Measurements from ENCODE around the gene LAIR2. TPM values are rescaled to one million over a fixed set of nuclear protein-coding genes. Genes with fewer than 3 reads are reported as not detected.

The LAIR2 gene
- polyA plus RNA-seq, 3 donors, result 0.38 TPM; not detected in 2

GRCh38 chr19:54556194-54556593 lies 53.6 kb downstream of the LAIR2 start:
- peaks cover 12% of the 10 kb centered on the region in 2 donors for H3K4me1 ChIP-seq (ENCODE audit: control insufficient read depth in 1 of 2, insufficient read depth in 2 of 2, low read length in 2 of 2)
- no peak overlapping the region for H3K4me3 ChIP-seq (replicated peaks in 1 of 3; ENCODE audit: low read depth in 2 of 3, low read length in 3 of 3)
- H3K27ac ChIP-seq (ENCODE audit: low read depth in 1 of 2, low read length in 2 of 2), result no peak overlapping the region
- H3K27me3 ChIP-seq (ENCODE audit: control insufficient read depth in 2 of 2, insufficient read depth in 2 of 2, low read length in 2 of 2), result no peaks in the 10 kb centered on the region
- H3K36me3 ChIP-seq (replicated peaks in 1 of 2; ENCODE audit: control insufficient read depth in 1 of 2, insufficient read depth in 2 of 2, low read length in 2 of 2), result no peaks in the 10 kb centered on the region
- Mint-ChIP-seq H3K4me1 (peaks cover 10% of the 10 kb centered on the region), H3K9me3 (no peaks in the 10 kb centered on the region), H3K36me3 (no peaks in the 10 kb centered on the region), H3K4me3 (no peak overlapping the region), H3K27ac (no peak overlapping the region), H3K27me3 (ENCODE audit: low read depth in 3 of 3) (peaks cover 7 to 15% (median 12%) of the 10 kb centered on the region in 3 donors)
- no peak for DNase-seq
- no CpG with 5 or more reads among the region's 1 CpG for WGBS (ENCODE audit: insufficient coverage)
- H3K9me3 ChIP-seq (replicated peaks in 1 of 2; ENCODE audit: control insufficient read depth in 1 of 2, insufficient read depth in 1 of 2, low read length in 2 of 2), result no peaks in the 10 kb centered on the region
- H2AFZ ChIP-seq (ENCODE audit: insufficient read depth, low read depth, low read length, poor library complexity, severe bottlenecking), result no peak overlapping the region
- H3K9ac ChIP-seq (ENCODE audit: insufficient read depth, low read length, poor library complexity, severe bottlenecking), result no peak overlapping the region
- no peaks in the 10 kb centered on the region for H4K20me1 ChIP-seq (ENCODE audit: insufficient read depth, low read length)
- intact Hi-C loops (cut with micrococcal nuclease), result no loop called here
- TF ChIP-seq CTCF (IDR thresholded peaks at IDR 0.05), result no peak
- no peak overlapping the region for H3K4me2 ChIP-seq (replicated peaks; ENCODE audit: extremely low read depth, low read length, poor library complexity, severe bottlenecking)
- H3K79me2 ChIP-seq (ENCODE audit: insufficient read depth, low read length), result no peaks in the 10 kb centered on the region

DNA sequence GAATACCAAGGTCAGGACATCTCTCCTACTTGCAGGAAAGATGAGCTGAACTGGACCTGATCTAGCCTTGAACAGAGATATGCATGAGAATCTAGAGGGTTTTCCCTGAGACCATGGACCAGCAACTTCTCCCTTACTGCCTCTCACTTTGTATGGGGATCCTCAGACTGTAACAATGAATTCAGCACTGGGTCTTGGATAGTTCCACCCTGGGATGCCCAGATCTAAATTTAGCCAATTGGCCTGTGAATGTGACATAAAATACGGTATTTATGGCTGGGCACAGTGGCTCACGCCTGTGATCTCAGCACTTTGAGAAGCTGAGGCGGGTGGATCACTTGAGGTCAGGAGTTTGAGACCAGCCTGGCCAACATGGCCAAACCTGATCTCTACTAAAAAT lies 55.7 kb downstream of the LAIR2 start:
- Histone ChIP-seq H4K20me1 (ENCODE audit: insufficient read depth, low read length) (no peaks in the 10 kb centered on the region), H3K79me2 (ENCODE audit: insufficient read depth, low read length) (no peaks in the 10 kb centered on the region), H3K9ac (ENCODE audit: insufficient read depth, low read length, poor library complexity, severe bottlenecking) (no peak overlapping the region), H3K27me3 (ENCODE audit: control insufficient read depth in 2 of 2, insufficient read depth in 2 of 2, low read length in 2 of 2) (no peaks in the 10 kb centered on the region), H3K4me3 (replicated peaks in 1 of 3; ENCODE audit: low read depth in 2 of 3, low read length in 3 of 3) (no peak overlapping the region), H3K4me2 (replicated peaks; ENCODE audit: extremely low read depth, low read length, poor library complexity, severe bottlenecking) (no peak overlapping the region), H3K36me3 (replicated peaks in 1 of 2; ENCODE audit: control insufficient read depth in 1 of 2, insufficient read depth in 2 of 2, low read length in 2 of 2) (no peaks in the 10 kb centered on the region), H2AFZ (ENCODE audit: insufficient read depth, low read depth, low read length, poor library complexity, severe bottlenecking) (no peak overlapping the region), H3K27ac (ENCODE audit: low read depth in 1 of 2, low read length in 2 of 2) (no peak overlapping the region), H3K9me3 (replicated peaks in 1 of 2; ENCODE audit: control insufficient read depth in 1 of 2, insufficient read depth in 1 of 2, low read length in 2 of 2) (no peaks in the 10 kb centered on the region), H3K4me1 (ENCODE audit: control insufficient read depth in 1 of 2, insufficient read depth in 2 of 2, low read length in 2 of 2) (no peaks in the 10 kb centered on the region)
- Mint-ChIP-seq H3K36me3 (no peaks in the 10 kb centered on the region), H3K27me3 (ENCODE audit: low read depth in 3 of 3) (peaks cover 8 to 11% (median 10%) of the 10 kb centered on the region in 3 donors), H3K4me3 (no peak overlapping the region), H3K4me1 (no peaks in the 10 kb centered on the region), H3K27ac (no peak overlapping the region), H3K9me3 (no peaks in the 10 kb centered on the region)
- WGBS (ENCODE audit: insufficient coverage), result no CpG with 5 or more reads among the region's 3 CpGs
- TF ChIP-seq CTCF (IDR thresholded peaks at IDR 0.05), result no peak
- DNase-seq, result no peak
- intact Hi-C loops (cut with micrococcal nuclease), result no loop called here

Small RNA genes lying within 50 kb of the gene (small RNA-seq; reads per million reads assigned to genes)
- not detected for gene AC245036.2 (ENCODE audit: insufficient read length, low read depth)

Other genes with a start within 250 kb of the LAIR2 start
- 1 to 10 TPM in 1 of 3 donors, under 1 TPM in 2; 0.14 to 1.1 (median 0.17) TPM for gene LILRB5, start 245.6 kb upstream of the LAIR2 start, polyA plus RNA-seq
- gene LILRB2, start 221.7 kb upstream of the LAIR2 start, polyA plus RNA-seq, result 100 to 1,000 TPM; 111 to 574 (median 172) TPM
- gene LILRA5, start 189.7 kb upstream of the LAIR2 start, polyA plus RNA-seq, result 100 to 1,000 TPM; 348 to 580 (median 516) TPM
- gene LILRA4, start 163.7 kb upstream of the LAIR2 start, polyA plus RNA-seq, result 1 to 10 TPM in 2 of 3 donors, under 1 TPM in 1; 0.07 to 3.4 (median 2.2) TPM
- gene LAIR1, start 137.9 kb upstream of the LAIR2 start, polyA plus RNA-seq, result 100 to 1,000 TPM in 1 of 3 donors, 10 to 100 TPM in 2; 48.0 to 202 (median 73.8) TPM
- not detected for gene TTYH1, start 87.4 kb upstream of the LAIR2 start, polyA plus RNA-seq
- 100 to 1,000 TPM in 1 of 3 donors, 1 to 10 TPM in 2; 3.6 to 341 (median 5.8) TPM for gene LENG8, start 53.6 kb upstream of the LAIR2 start, polyA plus RNA-seq
- gene LENG9, start 39.1 kb upstream of the LAIR2 start, polyA plus RNA-seq, result 1 to 10 TPM in 1 of 3 donors, under 1 TPM in 1, not detected in 1; 0.15 to 2.0 TPM
- not detected for gene CDC42EP5, start 29.5 kb upstream of the LAIR2 start, polyA plus RNA-seq
- 100 to 1,000 TPM; 333 to 451 (median 377) TPM for gene LILRA2, start 71.0 kb downstream of the LAIR2 start, polyA plus RNA-seq
- 100 to 1,000 TPM in 2 of 3 donors, 10 to 100 TPM in 1; 88.5 to 151 (median 141) TPM for gene LILRA1, start 90.8 kb downstream of the LAIR2 start, polyA plus RNA-seq
- 100 to 1,000 TPM in 1 of 3 donors, 10 to 100 TPM in 2; 27.2 to 317 (median 60.6) TPM for gene LILRB1, start 127.7 kb downstream of the LAIR2 start, polyA plus RNA-seq
- gene LILRB4, start 160.2 kb downstream of the LAIR2 start, polyA plus RNA-seq, result 100 to 1,000 TPM in 1 of 3 donors, 10 to 100 TPM in 2; 35.8 to 102 (median 58.0) TPM
- not detected for gene KIR3DL3, start 221.6 kb downstream of the LAIR2 start, polyA plus RNA-seq
- under 1 TPM in 1 of 3 donors, not detected in 2; 0.07 TPM for gene KIR2DL3, start 235.7 kb downstream of the LAIR2 start, polyA plus RNA-seq